ENCODE data around the gene EYS.
"Not testable (repeated sequence)": the region's sequence is repeated elsewhere in the genome, so short reads cannot be mapped to it uniquely, and the experiment has no call there.

The EYS gene

GRCh38 chr6:65637289-65638046 lies 69.6 kb downstream of the EYS start:
- Histone ChIP-seq H3K27me3 (replicated peaks in 2 of 5; ENCODE audit: control insufficient read depth in 4 of 5, insufficient read depth in 5 of 5, low read length in 4 of 5) (no peaks in the 10 kb centered on the region), H3K27ac (ENCODE audit: insufficient read depth in 1 of 2, low read depth in 1 of 2, low read length in 2 of 2, poor library complexity in 1 of 2, severe bottlenecking in 2 of 2) (no peak overlapping the region), H3K36me3 (ENCODE audit: control insufficient read depth in 4 of 4, insufficient read depth in 4 of 4, low read length in 3 of 4) (no peaks in the 10 kb centered on the region), H3K9me3 (ENCODE audit: control extremely low read depth in 1 of 5, control insufficient read depth in 4 of 5, insufficient read depth in 2 of 5, low read depth in 1 of 5, low read length in 4 of 5) (no peaks in the 10 kb centered on the region), H3K4me3 (ENCODE audit: control insufficient read depth in 1 of 7, extremely low read depth in 1 of 7, insufficient read depth in 4 of 7, low read depth in 2 of 7, low read length in 6 of 7) (no peak overlapping the region), H3K4me1 (ENCODE audit: control extremely low read depth in 1 of 4, control insufficient read depth in 4 of 4, insufficient read depth in 4 of 4, low read length in 3 of 4) (no peaks in the 10 kb centered on the region)
- POLR2A ChIA-PET: interaction anchor here (0.6 kb wide), 1 partner anchor 55 kb away, joined by 3 read pairs; no protein-coding TSS in a partner anchor
- CTCF ChIA-PET: interaction anchor here (1.2 kb wide), 1 partner anchor 31 kb away, joined by 4 read pairs; no protein-coding TSS in a partner anchor
- DNase-seq: no peak
- WGBS (ENCODE audit: insufficient coverage): 83% methylated on average over 9 of the region's 12 CpGs

GRCh38 chr6:65633501-65633900 lies 73.5 kb downstream of the EYS start:
- Histone ChIP-seq H3K27me3 (replicated peaks in 2 of 5; ENCODE audit: control insufficient read depth in 4 of 5, insufficient read depth in 5 of 5, low read length in 4 of 5) (no peaks in the 10 kb centered on the region), H3K27ac (ENCODE audit: insufficient read depth in 1 of 2, low read depth in 1 of 2, low read length in 2 of 2, poor library complexity in 1 of 2, severe bottlenecking in 2 of 2) (no peak overlapping the region), H3K4me3 (ENCODE audit: control insufficient read depth in 1 of 7, extremely low read depth in 1 of 7, insufficient read depth in 4 of 7, low read depth in 2 of 7, low read length in 6 of 7) (no peak overlapping the region), H3K36me3 (ENCODE audit: control insufficient read depth in 4 of 4, insufficient read depth in 4 of 4, low read length in 3 of 4) (no peaks in the 10 kb centered on the region), H3K9me3 (ENCODE audit: control extremely low read depth in 1 of 5, control insufficient read depth in 4 of 5, insufficient read depth in 2 of 5, low read depth in 1 of 5, low read length in 4 of 5) (no peaks in the 10 kb centered on the region), H3K4me1 (ENCODE audit: control extremely low read depth in 1 of 4, control insufficient read depth in 4 of 4, insufficient read depth in 4 of 4, low read length in 3 of 4) (no peaks in the 10 kb centered on the region)
- CTCF ChIA-PET: no interaction called here
- no peak for DNase-seq
- no CpG with 5 or more reads among the region's 1 CpG for WGBS (ENCODE audit: insufficient coverage)
- POLR2A ChIA-PET: no interaction called here

DNA sequence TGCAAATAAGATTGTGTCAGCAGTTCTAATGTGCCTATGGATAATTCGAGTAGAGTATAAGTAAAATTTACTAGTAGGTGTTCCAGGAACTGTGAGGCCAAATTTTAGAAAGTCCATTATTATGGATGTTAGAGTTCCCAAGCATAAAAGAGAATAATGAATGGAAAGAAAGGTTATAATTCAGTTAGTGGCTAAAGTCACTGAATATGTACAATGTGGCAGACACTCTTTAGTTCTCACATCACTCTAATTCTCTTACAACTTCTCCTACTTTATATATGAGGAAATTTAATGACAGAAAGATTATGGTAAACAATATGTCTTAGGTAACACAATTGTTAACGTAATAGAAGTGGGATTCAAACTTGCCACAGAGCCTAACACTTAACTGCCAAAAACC lies 75.3 kb downstream of the EYS start:
- ChIA-PET CTCF (no interaction called here), POLR2A (no interaction called here)
- Histone ChIP-seq H3K36me3 (ENCODE audit: control insufficient read depth in 4 of 4, insufficient read depth in 4 of 4, low read length in 3 of 4) (no peaks in the 10 kb centered on the region), H3K9me3 (ENCODE audit: control extremely low read depth in 1 of 5, control insufficient read depth in 4 of 5, insufficient read depth in 2 of 5, low read depth in 1 of 5, low read length in 4 of 5) (no peaks in the 10 kb centered on the region), H3K4me1 (ENCODE audit: control extremely low read depth in 1 of 4, control insufficient read depth in 4 of 4, insufficient read depth in 4 of 4, low read length in 3 of 4) (no peaks in the 10 kb centered on the region), H3K27me3 (replicated peaks in 2 of 5; ENCODE audit: control insufficient read depth in 4 of 5, insufficient read depth in 5 of 5, low read length in 4 of 5) (no peaks in the 10 kb centered on the region), H3K4me3 (ENCODE audit: control insufficient read depth in 1 of 7, extremely low read depth in 1 of 7, insufficient read depth in 4 of 7, low read depth in 2 of 7, low read length in 6 of 7) (no peak overlapping the region), H3K27ac (ENCODE audit: insufficient read depth in 1 of 2, low read depth in 1 of 2, low read length in 2 of 2, poor library complexity in 1 of 2, severe bottlenecking in 2 of 2) (no peak overlapping the region)
- 100% methylated on average over 1 of the region's 2 CpGs for WGBS (ENCODE audit: insufficient coverage)
- DNase-seq: no peak

GRCh38 chr6:65627434-65627999 lies 79.5 kb downstream of the EYS start:
- DNase-seq; H3K4me3 ChIP-seq (ENCODE audit: control insufficient read depth in 1 of 7, extremely low read depth in 1 of 7, insufficient read depth in 4 of 7, low read depth in 2 of 7, low read length in 6 of 7); H3K4me1 ChIP-seq (ENCODE audit: control extremely low read depth in 1 of 4, control insufficient read depth in 4 of 4, insufficient read depth in 4 of 4, low read length in 3 of 4); H3K27me3 ChIP-seq (replicated peaks in 2 of 5; ENCODE audit: control insufficient read depth in 4 of 5, insufficient read depth in 5 of 5, low read length in 4 of 5); POLR2A ChIA-PET; H3K9me3 ChIP-seq (ENCODE audit: control extremely low read depth in 1 of 5, control insufficient read depth in 4 of 5, insufficient read depth in 2 of 5, low read depth in 1 of 5, low read length in 4 of 5); H3K36me3 ChIP-seq (ENCODE audit: control insufficient read depth in 4 of 4, insufficient read depth in 4 of 4, low read length in 3 of 4); H3K27ac ChIP-seq (ENCODE audit: insufficient read depth in 1 of 2, low read depth in 1 of 2, low read length in 2 of 2, poor library complexity in 1 of 2, severe bottlenecking in 2 of 2): not testable (repeated sequence)
- CTCF ChIA-PET: interaction anchor here (0.7 to 1.0 kb wide), 2 partner anchors 34 to 36 kb away, joined by 3 read pairs; no protein-coding TSS in a partner anchor
- 95% methylated on average over 16 of the region's 35 CpGs for WGBS (ENCODE audit: insufficient coverage)

- 86% methylated on average over 1 of the region's 5 CpGs for WGBS (ENCODE audit: insufficient coverage)
- ChIA-PET CTCF (interaction anchor here (0.7 to 1.0 kb wide), 2 partner anchors 35 to 36 kb away, joined by 3 read pairs; no protein-coding TSS in a partner anchor), POLR2A (no interaction called here)
- no peaks in the 10 kb centered on the region for H3K9me3 ChIP-seq (ENCODE audit: control extremely low read depth in 1 of 5, control insufficient read depth in 4 of 5, insufficient read depth in 2 of 5, low read depth in 1 of 5, low read length in 4 of 5)
- H3K36me3 ChIP-seq (ENCODE audit: control insufficient read depth in 4 of 4, insufficient read depth in 4 of 4, low read length in 3 of 4): no peaks in the 10 kb centered on the region
- H3K27me3 ChIP-seq (replicated peaks in 2 of 5; ENCODE audit: control insufficient read depth in 4 of 5, insufficient read depth in 5 of 5, low read length in 4 of 5): no peaks in the 10 kb centered on the region
- DNase-seq: no peak
- no peak overlapping the region for H3K27ac ChIP-seq (ENCODE audit: insufficient read depth in 1 of 2, low read depth in 1 of 2, low read length in 2 of 2, poor library complexity in 1 of 2, severe bottlenecking in 2 of 2)
- no peaks in the 10 kb centered on the region for H3K4me1 ChIP-seq (ENCODE audit: control extremely low read depth in 1 of 4, control insufficient read depth in 4 of 4, insufficient read depth in 4 of 4, low read length in 3 of 4)
- H3K4me3 ChIP-seq (ENCODE audit: control insufficient read depth in 1 of 7, extremely low read depth in 1 of 7, insufficient read depth in 4 of 7, low read depth in 2 of 7, low read length in 6 of 7): no peak overlapping the region
These were observed 80.0 kb downstream of the EYS start for GRCh38 chr6:65627015-65627414.

DNA sequence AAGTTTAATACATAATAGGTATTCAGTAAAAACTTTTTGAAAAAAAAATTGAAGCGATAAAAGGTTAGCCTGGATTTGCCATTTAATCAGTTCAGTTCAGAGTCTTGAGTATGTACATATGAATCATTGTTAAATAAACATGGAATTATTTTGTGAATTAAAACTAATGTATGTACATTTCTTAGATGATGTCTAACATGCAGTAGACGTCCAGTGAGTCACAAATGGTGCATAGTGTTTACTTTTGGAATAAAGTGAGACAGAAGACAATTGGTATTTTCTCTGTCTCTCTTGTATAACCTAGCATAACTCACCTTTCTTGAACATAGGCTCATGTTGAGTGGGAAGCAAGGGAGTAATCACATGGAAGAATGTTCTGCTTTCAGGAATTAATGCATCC lies 83.5 kb downstream of the EYS start:
- no peak for DNase-seq
- Histone ChIP-seq H3K4me1 (ENCODE audit: control extremely low read depth in 1 of 4, control insufficient read depth in 4 of 4, insufficient read depth in 4 of 4, low read length in 3 of 4) (no peaks in the 10 kb centered on the region), H3K9me3 (ENCODE audit: control extremely low read depth in 1 of 5, control insufficient read depth in 4 of 5, insufficient read depth in 2 of 5, low read depth in 1 of 5, low read length in 4 of 5) (no peaks in the 10 kb centered on the region), H3K27ac (ENCODE audit: insufficient read depth in 1 of 2, low read depth in 1 of 2, low read length in 2 of 2, poor library complexity in 1 of 2, severe bottlenecking in 2 of 2) (no peak overlapping the region), H3K36me3 (ENCODE audit: control insufficient read depth in 4 of 4, insufficient read depth in 4 of 4, low read length in 3 of 4) (no peaks in the 10 kb centered on the region), H3K27me3 (replicated peaks in 2 of 5; ENCODE audit: control insufficient read depth in 4 of 5, insufficient read depth in 5 of 5, low read length in 4 of 5) (no peaks in the 10 kb centered on the region), H3K4me3 (ENCODE audit: control insufficient read depth in 1 of 7, extremely low read depth in 1 of 7, insufficient read depth in 4 of 7, low read depth in 2 of 7, low read length in 6 of 7) (no peak overlapping the region)
- CTCF ChIA-PET: no interaction called here
- no CpG with 5 or more reads among the region's 2 CpGs for WGBS (ENCODE audit: insufficient coverage)
- POLR2A ChIA-PET: no interaction called here

GRCh38 chr6:65610746-65611145 lies 96.3 kb downstream of the EYS start:
- ChIA-PET CTCF (no interaction called here), POLR2A (no interaction called here)
- H3K27me3 ChIP-seq (replicated peaks in 2 of 5; ENCODE audit: control insufficient read depth in 4 of 5, insufficient read depth in 5 of 5, low read length in 4 of 5): no peaks in the 10 kb centered on the region
- H3K9me3 ChIP-seq (ENCODE audit: control extremely low read depth in 1 of 5, control insufficient read depth in 4 of 5, insufficient read depth in 2 of 5, low read depth in 1 of 5, low read length in 4 of 5): no peaks in the 10 kb centered on the region
- DNase-seq: no peak
- no peak overlapping the region for H3K4me3 ChIP-seq (ENCODE audit: control insufficient read depth in 1 of 7, extremely low read depth in 1 of 7, insufficient read depth in 4 of 7, low read depth in 2 of 7, low read length in 6 of 7)
- WGBS (ENCODE audit: insufficient coverage): no CpG with 5 or more reads among the region's 2 CpGs
- H3K36me3 ChIP-seq (ENCODE audit: control insufficient read depth in 4 of 4, insufficient read depth in 4 of 4, low read length in 3 of 4): no peaks in the 10 kb centered on the region
- H3K4me1 ChIP-seq (ENCODE audit: control extremely low read depth in 1 of 4, control insufficient read depth in 4 of 4, insufficient read depth in 4 of 4, low read length in 3 of 4): no peaks in the 10 kb centered on the region
- H3K27ac ChIP-seq (ENCODE audit: insufficient read depth in 1 of 2, low read depth in 1 of 2, low read length in 2 of 2, poor library complexity in 1 of 2, severe bottlenecking in 2 of 2): no peak overlapping the region
